Sigmoid colon (tissue), 7 donors: Measurements from ENCODE around the gene PDGFD. TPM values are rescaled to one million over a fixed set of nuclear protein-coding genes. Genes with fewer than 3 reads are reported as not detected.
A peak's percentile ranks its signal among the peaks of the same experiment; 100 is the strongest.

ENCODE experiments used
- DNase-seq: peaks from one replicate; pipeline ENCODE4 v3.0.0-alpha.2; 2019
- H3K27ac ChIP-seq, 4 donors: fragments of 200-600 bp; sonication (generic); one replicate each; pipeline ENCODE4 v1.5.1; 2016 to 2019; ENCODE audit warnings: mild to moderate bottlenecking in 1 of 4
- H3K27me3 ChIP-seq, 3 donors: fragments of 200-600 bp; sonication (generic); one replicate each; pipeline ENCODE4 v1.5.1; 2019; ENCODE audit warnings: mild to moderate bottlenecking in 1 of 3
- H3K36me3 ChIP-seq, 4 donors: fragments of 200-600 bp; sonication (generic); one replicate each; pipeline ENCODE4 v1.5.1; 2016 to 2019
- H3K4me1 ChIP-seq, 4 donors: fragments of 200-600 bp; sonication (generic); one replicate each; pipeline ENCODE4 v1.5.1; 2017 to 2019
- H3K4me3 ChIP-seq, 4 donors: fragments of 200-600 bp; sonication (generic); one replicate each; pipeline ENCODE4 v1.5.1; 2017 to 2019; ENCODE audit warnings: mild to moderate bottlenecking in 2 of 4, moderate library complexity in 1 of 4
- H3K9me3 ChIP-seq, 4 donors: fragments of 200-600 bp in 3 of 4; sonication (generic) in 3 of 4; one replicate each; pipeline versions ENCODE4 v1.5.1 to v1.6.1; 2013 to 2019
- CTCF ChIP-seq, 4 experiments: fragments of 450-650 bp in 3 of 4; fragments of 200-600 bp in 1 of 4; IDR thresholded peaks; one replicate each; pipeline ENCODE4 v1.5.1; 2016 to 2019; ENCODE audit warnings: antibody characterized with exemption in 4 of 4, mild to moderate bottlenecking in 3 of 4, moderate library complexity in 2 of 4
- EP300 ChIP-seq, 4 donors: sonication (generic); formaldehyde crosslinking; IDR thresholded peaks; one replicate each; pipeline ENCODE4 v1.6.1; 2017; ENCODE audit warnings: antibody characterized with exemption in 4 of 4
- POLR2A ChIP-seq, 2 donors: fragments of 450-650 bp; IDR thresholded peaks; one replicate each; pipeline ENCODE4 v1.6.1; 2016; ENCODE audit warnings: antibody characterized with exemption in 2 of 2, mild to moderate bottlenecking in 2 of 2, moderate library complexity in 2 of 2
- POLR2AphosphoS5 ChIP-seq, 4 donors: sonication (generic); formaldehyde crosslinking; IDR thresholded peaks; one replicate each; pipeline ENCODE4 v1.6.1; 2017; ENCODE audit warnings: antibody characterized with exemption in 4 of 4
- WGBS, 2 donors: extraction: QIAGEN DNeasy Blood & Tissue Kit; methylation state at CpG; one replicate each; pipeline ENCODE4 v1.1.7; 2013; 5-methylcytosine and 5-hydroxymethylcytosine counted together
- intact Hi-C: fragments of 100-400 bp; cut with DNase I; formaldehyde crosslinking; loops from one replicate; pipeline ENCODE4 v1.15.1; 2023
- polyA plus RNA-seq, 3 donors: library from polyadenylated mRNA; stranded (reverse); fragments of 200-250 nt; gene quantifications; one replicate each; pipeline ENCODE4 v1.2.3, GENCODE V29; 2013
- total RNA-seq, 4 donors: library from RNA; depleted of rRNA; stranded (reverse); fragments of >200 nt; gene quantifications; one replicate each; pipeline ENCODE4 v1.1.0, GENCODE V29; 2016
- donor health status: healthy with polysubstance abuse.
- donor health status: Bipolar disorder and iron deficiency.
- donor health status: healthy.

Gene PDGFD
- total and polyA plus RNA-seq, 7 donors, result 0.69 to 11.6 (median 7.9) TPM

- peaks cover 0 to 24% (median 16%) of the 10 kb centered on the region in 4 donors for H3K4me1 ChIP-seq
- intact Hi-C loops, result no loop called here
- no peaks in the 10 kb centered on the region for H3K9me3 ChIP-seq
- WGBS, 2 donors, result 87 to 95% methylated on average over 1 of the region's 1 CpG
- H3K27ac ChIP-seq, result peak overlapping the region in 1 of 4 donors; percentile 46
- H3K27me3 ChIP-seq, result no peaks in the 10 kb centered on the region
- no peak overlapping the region for H3K4me3 ChIP-seq
- no peak for TF ChIP-seq POLR2A (IDR thresholded peaks at IDR 0.05)
- no peak for TF ChIP-seq CTCF (IDR thresholded peaks at IDR 0.05)
- TF ChIP-seq EP300 (IDR thresholded peaks at IDR 0.05), result no peak
- no peak for TF ChIP-seq POLR2AphosphoS5 (IDR thresholded peaks at IDR 0.05)
- H3K36me3 ChIP-seq, result no peaks in the 10 kb centered on the region
- no peak for DNase-seq
Observed at GRCh38 chr11:103994094-103994493, 169.9 kb downstream of the PDGFD start.

- intact Hi-C loops, result no loop called here
- no peak overlapping the region for H3K4me3 ChIP-seq
- peaks cover 0 to 24% (median 16%) of the 10 kb centered on the region in 4 donors for H3K4me1 ChIP-seq
- peak overlapping the region in 1 of 4 donors; percentile 46 for H3K27ac ChIP-seq
- no peaks in the 10 kb centered on the region for H3K9me3 ChIP-seq
- no peaks in the 10 kb centered on the region for H3K36me3 ChIP-seq
- DNase-seq, result no peak
- TF ChIP-seq POLR2AphosphoS5 (IDR thresholded peaks at IDR 0.05) (no peak), EP300 (IDR thresholded peaks at IDR 0.05) (no peak), POLR2A (IDR thresholded peaks at IDR 0.05) (no peak), CTCF (IDR thresholded peaks at IDR 0.05) (no peak)
- no peaks in the 10 kb centered on the region for H3K27me3 ChIP-seq
Observed at GRCh38 chr11:103993507-103993906, 170.4 kb downstream of the PDGFD start.

GRCh38 chr11:103988595-103988969 is 175.4 kb downstream of the PDGFD start:
- intact Hi-C loops, result no loop called here
- WGBS, 2 donors, result 65 to 73% methylated on average over 4 of the region's 4 CpGs
- Histone ChIP-seq H3K9me3 (no peaks in the 10 kb centered on the region), H3K27ac (no peak overlapping the region), H3K27me3 (no peaks in the 10 kb centered on the region), H3K4me3 (no peak overlapping the region), H3K4me1 (peaks cover 0 to 9% (median 5%) of the 10 kb centered on the region in 4 donors), H3K36me3 (no peaks in the 10 kb centered on the region)
- no peak for DNase-seq
- TF ChIP-seq CTCF (IDR thresholded peaks at IDR 0.05), result no peak
- no peak for TF ChIP-seq POLR2A (IDR thresholded peaks at IDR 0.05)
- no peak for TF ChIP-seq POLR2AphosphoS5 (IDR thresholded peaks at IDR 0.05)
- no peak for TF ChIP-seq EP300 (IDR thresholded peaks at IDR 0.05)

GRCh38 chr11:103987629-103988594 is 176.0 kb downstream of the PDGFD start:
- Histone ChIP-seq H3K4me3 (no peak overlapping the region), H3K27me3 (no peaks in the 10 kb centered on the region), H3K9me3 (no peaks in the 10 kb centered on the region), H3K4me1 (peaks cover 0 to 2% (median 0%) of the 10 kb centered on the region in 4 donors), H3K36me3 (no peaks in the 10 kb centered on the region), H3K27ac (no peak overlapping the region)
- WGBS, 2 donors, result 75 to 84% methylated on average over 9 of the region's 9 CpGs
- TF ChIP-seq CTCF (IDR thresholded peaks at IDR 0.05), result no peak
- no peak for TF ChIP-seq EP300 (IDR thresholded peaks at IDR 0.05)
- TF ChIP-seq POLR2A (IDR thresholded peaks at IDR 0.05), result no peak
- no peak for TF ChIP-seq POLR2AphosphoS5 (IDR thresholded peaks at IDR 0.05)
- intact Hi-C loops, result no loop called here
- DNase-seq, result no peak
